H7 (cell line): ENCODE results near the gene TBC1D23. TPM values are rescaled to one million over a fixed set of nuclear protein-coding genes. Genes with fewer than 3 reads are reported as not detected.

Source experiments
- DNase-seq: peaks from one replicate; pipeline ENCODE4 v3.0.0; 2012
- H3K27me3 ChIP-seq: 2 replicates; pipeline ENCODE4 v1.6.0; 2011; ENCODE audit warnings: mild to moderate bottlenecking, low read length; ENCODE audit not compliant: control insufficient read depth, insufficient read depth
- H3K36me3 ChIP-seq: replicated peaks from 2 replicates; pipeline ENCODE4 v1.5.1; 2011; ENCODE audit warnings: low read length; ENCODE audit not compliant: control insufficient read depth, insufficient read depth
- H3K4me3 ChIP-seq: 2 replicates; pipeline ENCODE4 v1.5.1; 2011; ENCODE audit warnings: low read depth, mild to moderate bottlenecking, control low read depth, low read length, moderate library complexity; ENCODE audit not compliant: insufficient read depth
- total RNA-seq: library from RNA; depleted of rRNA; stranded (reverse); fragments of >200 nt; shearing (Covaris generic); gene quantifications from 2 replicates; pipeline ENCODE4 v1.2.3, GENCODE V29; 2014; rRNA removed

Gene TBC1D23
- total RNA-seq, 1 experiment from 2014 or later: 63.0 TPM

DNA sequence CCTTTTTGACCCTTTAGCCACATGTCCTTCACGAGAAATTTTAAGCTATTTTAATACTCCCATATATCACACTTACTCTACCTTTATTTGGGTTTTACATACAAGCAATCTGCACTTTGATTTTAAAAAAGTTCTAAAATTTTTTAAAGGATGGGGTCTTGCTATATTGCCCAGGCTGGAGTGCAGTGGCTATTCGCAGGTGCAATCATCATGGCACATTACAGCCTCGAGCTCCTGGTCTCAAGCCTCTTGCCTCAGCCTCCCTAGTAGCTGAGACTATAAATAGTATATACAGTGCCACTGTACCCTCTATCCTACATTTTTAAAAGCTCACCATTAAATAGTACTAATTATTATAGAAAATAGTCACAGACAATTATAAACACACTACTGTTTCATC lies 103.6 kb downstream of the TBC1D23 start:
- no peak overlapping the region for H3K4me3 ChIP-seq
- H3K27me3 ChIP-seq: no peaks in the 10 kb centered on the region
- no peak for DNase-seq
- H3K36me3 ChIP-seq: peaks cover 12% of the 10 kb centered on the region

DNA sequence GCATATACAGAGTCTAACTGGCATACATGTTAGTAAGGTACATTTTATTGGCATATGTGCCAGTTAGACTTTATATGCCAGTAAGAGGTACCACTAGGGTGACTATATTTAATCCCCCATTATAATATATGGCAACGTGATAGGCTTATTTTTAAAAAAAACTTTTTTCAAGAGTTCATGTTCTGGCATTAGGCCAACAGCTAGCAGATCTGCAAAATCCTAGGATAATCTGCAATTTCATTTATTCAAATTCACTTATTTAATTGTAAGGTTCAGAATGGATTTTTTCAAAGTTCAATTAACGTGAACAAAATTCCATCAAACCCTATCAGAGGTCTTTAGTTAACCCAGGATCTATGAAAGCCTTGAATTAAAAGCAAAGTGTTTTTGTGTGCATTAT lies 105.6 kb downstream of the TBC1D23 start:
- no peak overlapping the region for H3K4me3 ChIP-seq
- no peaks in the 10 kb centered on the region for H3K27me3 ChIP-seq
- peaks cover 12% of the 10 kb centered on the region for H3K36me3 ChIP-seq
- no peak for DNase-seq

DNA sequence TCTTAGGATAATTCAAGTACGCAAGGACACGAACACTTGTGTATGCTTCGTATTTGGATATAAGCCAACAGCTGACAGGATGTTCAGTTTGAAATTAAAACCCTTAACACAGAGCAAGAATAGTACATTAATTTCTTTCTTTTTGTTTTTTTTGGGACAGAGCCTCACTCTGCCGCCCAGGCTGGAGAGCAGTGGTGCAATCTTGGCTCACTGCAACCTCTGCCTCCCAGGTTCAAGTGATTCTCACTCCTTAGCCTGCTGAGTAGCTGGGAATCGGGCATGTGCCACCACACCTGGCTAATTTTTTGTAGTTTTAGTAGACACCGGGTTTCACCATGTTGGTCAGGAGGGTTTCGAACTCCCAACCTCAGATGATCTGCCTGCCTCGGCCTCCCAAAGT lies 107.6 kb downstream of the TBC1D23 start:
- no peaks in the 10 kb centered on the region for H3K27me3 ChIP-seq
- peaks cover 18% of the 10 kb centered on the region for H3K36me3 ChIP-seq

DNA sequence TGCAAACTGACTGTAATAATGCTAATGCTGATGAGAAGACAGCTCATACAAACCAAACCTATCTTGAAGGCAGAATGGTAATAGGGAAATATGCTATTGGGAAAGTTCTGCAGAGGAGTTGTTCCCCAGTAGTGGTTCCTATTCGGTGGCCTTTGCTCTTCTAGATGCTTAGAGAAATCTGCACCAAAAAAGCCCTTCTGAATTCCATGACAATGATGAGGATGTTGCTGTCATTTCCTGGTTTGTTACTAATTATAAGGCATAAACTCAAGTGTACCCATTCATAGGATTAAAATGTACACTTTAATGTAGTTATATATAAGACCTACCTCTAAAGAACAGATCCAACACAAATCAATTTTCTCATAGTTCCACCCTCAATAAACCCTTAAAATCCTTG lies 110.0 kb downstream of the TBC1D23 start:
- Histone ChIP-seq H3K36me3 (peaks cover 15% of the 10 kb centered on the region), H3K27me3 (no peaks in the 10 kb centered on the region), H3K4me3 (no peak overlapping the region)
- DNase-seq: no peak

More for the DNA sequence above, 107.6 kb downstream of the TBC1D23 start:
- DNase-seq: no peak
- no peak overlapping the region for H3K4me3 ChIP-seq

DNA sequence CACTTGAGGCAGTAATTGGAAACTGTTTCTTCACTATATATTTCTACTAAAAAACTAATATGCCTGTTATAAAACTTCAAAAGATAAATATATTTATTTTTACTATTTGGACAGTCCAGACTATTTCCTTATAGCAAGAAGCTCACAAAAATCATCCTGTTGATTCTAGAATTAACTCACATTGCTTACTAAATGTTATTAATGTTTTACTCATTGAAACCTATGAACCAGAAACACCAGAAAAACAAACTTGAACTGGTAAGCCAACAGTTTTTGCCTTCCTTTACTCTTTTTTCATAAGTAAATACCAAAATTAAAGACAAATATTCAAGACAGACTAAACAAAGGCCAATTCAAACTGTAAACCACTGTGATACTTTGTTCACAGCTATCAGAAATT lies 113.7 kb downstream of the TBC1D23 start:
- Histone ChIP-seq H3K4me3 (no peak overlapping the region), H3K36me3 (peaks cover 11% of the 10 kb centered on the region), H3K27me3 (no peaks in the 10 kb centered on the region)
- DNase-seq: no peak

Other genes with a start within 250 kb of the TBC1D23 start
- 0.07 and 0.30 TPM in 2 replicates for gene FILIP1L, start 146.5 kb upstream of the TBC1D23 start, total RNA-seq
- gene NIT2, start 73.8 kb downstream of the TBC1D23 start, total RNA-seq: 36.8 and 37.8 TPM in 2 replicates
- 62.2 and 82.9 TPM in 2 replicates for gene TOMM70, start 140.1 kb downstream of the TBC1D23 start, total RNA-seq
- 7.2 and 12.3 TPM in 2 replicates for gene LNP1, start 140.5 kb downstream of the TBC1D23 start, total RNA-seq
- 3.8 and 4.8 TPM in 2 replicates for gene TMEM45A, start 231.6 kb downstream of the TBC1D23 start, total RNA-seq